NCI-H1092 treated with DMSO at 0.1 percent for 48 hours (cell line): ENCODE data around the gene RPH3AL.
A peak's percentile ranks its signal among the peaks of the same experiment; 100 is the strongest.

Source experiments
- DNase-seq: peaks from one replicate; lab custom pipeline; 2025; lab: John Stamatoyannopoulos, UW

Gene RPH3AL, protein sequence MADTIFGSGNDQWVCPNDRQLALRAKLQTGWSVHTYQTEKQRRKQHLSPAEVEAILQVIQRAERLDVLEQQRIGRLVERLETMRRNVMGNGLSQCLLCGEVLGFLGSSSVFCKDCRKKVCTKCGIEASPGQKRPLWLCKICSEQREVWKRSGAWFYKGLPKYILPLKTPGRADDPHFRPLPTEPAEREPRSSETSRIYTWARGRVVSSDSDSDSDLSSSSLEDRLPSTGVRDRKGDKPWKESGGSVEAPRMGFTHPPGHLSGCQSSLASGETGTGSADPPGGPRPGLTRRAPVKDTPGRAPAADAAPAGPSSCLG

DNA sequence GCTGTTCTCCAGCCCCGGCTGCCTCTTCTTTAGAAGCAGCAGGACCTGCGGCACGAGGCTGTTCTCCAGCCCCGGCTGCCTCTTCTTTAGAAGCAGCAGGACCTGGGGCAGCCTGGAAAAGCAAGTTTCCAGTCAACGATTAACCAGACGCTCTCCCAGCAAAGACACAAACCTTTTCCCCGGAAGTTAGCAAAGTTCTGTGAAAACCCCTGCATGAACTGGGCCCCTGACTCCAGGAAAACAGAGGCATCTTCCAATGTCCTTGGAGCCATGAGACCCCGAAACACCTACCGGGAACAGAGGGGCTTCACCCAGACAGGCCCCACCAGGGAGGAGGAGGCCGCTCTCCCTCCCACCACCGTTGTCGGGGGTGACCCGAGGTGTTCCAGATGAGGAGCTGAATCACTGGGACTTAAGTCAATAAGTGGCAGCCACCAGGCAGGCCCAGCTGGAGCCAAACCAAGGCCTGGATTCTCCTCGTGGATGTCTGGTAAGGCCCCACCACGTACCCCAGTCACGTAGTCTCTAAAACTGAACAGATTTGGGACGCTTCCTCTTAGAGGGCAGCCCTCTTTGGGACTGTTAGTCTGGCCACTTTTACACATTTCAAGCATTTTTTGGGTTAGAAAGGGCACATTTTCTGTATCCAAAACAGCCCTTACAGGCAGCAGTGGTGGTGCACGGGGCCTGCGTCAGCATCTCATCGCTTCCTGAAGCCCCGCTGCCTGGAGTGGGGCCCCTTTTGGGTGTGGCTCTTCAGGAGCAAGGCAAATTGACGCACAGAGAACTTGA, at the start of gene RPH3AL:
Gene RPH3AL (minus strand): TSS at position 387 of the 792 bp plus-strand sequence. CDS start 25,264 bp downstream, outside the sequence.
- DNase-seq = peak; percentile 14

DNA sequence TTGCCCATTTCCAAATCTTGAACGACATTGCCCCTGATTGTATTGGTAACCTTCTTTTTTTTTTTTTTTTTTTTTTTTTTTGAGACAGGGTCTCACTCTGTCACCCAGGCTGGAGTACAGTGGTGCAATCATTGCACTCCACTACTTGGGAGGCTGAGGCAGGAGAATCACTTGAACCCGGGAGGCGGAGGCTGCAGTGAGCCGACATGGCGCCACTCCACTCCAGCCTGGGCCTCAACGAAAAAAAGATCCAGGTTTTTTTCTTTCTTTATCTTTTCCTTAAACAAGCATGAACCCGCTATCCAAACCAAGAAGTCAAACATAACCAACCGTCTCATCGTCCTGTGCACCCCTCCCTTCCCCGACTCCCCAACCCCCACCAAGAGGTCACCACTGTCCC, 47.6 kb upstream of the RPH3AL start:
- DNase-seq = no peak

- DNase-seq = no peak
Observed at GRCh38 chr17:396788-397187, 44.2 kb upstream of the RPH3AL start.

DNA sequence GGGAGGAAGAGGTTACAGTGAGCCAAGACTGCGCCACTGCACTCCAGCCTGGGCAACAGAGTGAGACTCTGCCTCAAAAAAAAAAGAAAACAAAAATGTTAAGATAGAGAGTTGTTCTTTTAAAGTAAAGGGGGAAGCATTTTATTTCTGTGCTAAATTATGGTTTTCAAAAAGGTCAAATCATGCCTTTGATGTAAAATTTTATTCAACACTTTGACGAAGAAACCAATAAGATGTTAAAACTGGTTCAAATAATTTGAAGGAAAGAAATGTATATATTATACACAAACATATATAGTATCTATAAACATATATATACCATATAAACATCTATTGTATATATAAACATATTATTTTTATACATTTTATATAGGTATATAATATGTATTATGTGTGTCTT, 43.4 kb upstream of the RPH3AL start:
- DNase-seq = no peak

GRCh38 chr17:395179-395578, 42.6 kb upstream of the RPH3AL start:
- DNase-seq = no peak

DNA sequence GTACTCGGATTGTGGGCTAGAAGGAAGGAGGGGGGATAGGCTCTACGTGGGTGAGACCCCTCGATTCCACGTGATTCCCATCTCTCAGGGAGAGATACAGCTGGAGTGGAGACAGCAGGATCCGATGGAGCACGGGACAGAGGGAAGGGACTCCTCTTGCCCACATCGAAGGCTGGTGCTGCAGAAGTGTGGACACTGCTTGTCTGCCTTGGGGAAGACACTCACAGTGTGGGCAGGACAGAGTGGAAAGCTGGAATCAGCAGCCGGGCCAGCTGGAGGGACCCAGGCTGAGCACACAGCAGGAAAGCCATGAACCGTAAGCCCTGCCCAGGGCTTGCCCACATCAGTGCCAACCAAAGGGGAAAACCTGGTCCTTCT, 42.1 kb upstream of the RPH3AL start:
- no peak for DNase-seq

GRCh38 chr17:393806-394717, 41.5 kb upstream of the RPH3AL start:
- DNase-seq = no peak

GRCh38 chr17:391850-392249, 39.2 kb upstream of the RPH3AL start:
- DNase-seq = no peak

GRCh38 chr17:390025-390424, 37.4 kb upstream of the RPH3AL start:
- DNase-seq = no peak

- no peak for DNase-seq
Observed at GRCh38 chr17:388087-388486, 35.5 kb upstream of the RPH3AL start.

DNA sequence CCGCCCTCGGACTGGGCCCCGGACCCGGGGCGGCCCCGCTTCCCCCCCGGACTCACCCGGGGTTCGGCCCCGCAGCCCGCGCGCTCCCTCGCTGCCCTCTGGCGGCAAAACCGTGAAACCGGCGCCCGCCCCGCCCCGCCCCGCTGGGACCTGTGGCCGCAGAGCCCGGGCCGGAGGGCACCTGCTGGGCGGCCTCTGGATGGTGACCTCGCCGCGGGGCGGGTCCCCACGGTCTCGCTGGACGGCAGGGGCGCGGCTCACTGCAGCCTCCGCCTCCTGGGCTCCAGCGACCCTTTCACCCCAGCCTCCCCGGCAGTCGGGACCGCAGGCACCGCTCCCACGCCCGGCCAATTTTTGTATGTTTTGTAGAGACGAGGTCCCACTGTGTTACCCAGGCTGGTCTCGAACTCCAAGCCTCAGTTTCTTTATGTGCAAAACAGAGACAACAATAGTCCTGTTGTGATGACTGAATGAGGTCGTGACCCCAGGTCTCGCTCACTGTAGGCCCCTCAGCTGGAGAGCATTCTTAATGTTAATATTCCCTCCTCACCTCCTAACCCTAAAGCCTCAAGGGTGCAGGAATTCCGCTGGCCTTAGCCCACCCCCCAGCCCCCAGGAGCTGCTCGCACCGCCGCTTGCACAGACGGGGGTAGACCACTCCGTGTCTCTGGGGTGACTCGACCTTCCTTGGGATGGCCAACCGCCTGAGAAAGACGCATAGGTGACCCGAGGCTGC, 33.7 kb upstream of the RPH3AL start:
- peak; percentile 3 for DNase-seq

- DNase-seq = no peak
Observed at GRCh38 chr17:385836-386140, 33.2 kb upstream of the RPH3AL start.

- DNase-seq = no peak
Observed at GRCh38 chr17:385178-385835, 32.7 kb upstream of the RPH3AL start.

DNA sequence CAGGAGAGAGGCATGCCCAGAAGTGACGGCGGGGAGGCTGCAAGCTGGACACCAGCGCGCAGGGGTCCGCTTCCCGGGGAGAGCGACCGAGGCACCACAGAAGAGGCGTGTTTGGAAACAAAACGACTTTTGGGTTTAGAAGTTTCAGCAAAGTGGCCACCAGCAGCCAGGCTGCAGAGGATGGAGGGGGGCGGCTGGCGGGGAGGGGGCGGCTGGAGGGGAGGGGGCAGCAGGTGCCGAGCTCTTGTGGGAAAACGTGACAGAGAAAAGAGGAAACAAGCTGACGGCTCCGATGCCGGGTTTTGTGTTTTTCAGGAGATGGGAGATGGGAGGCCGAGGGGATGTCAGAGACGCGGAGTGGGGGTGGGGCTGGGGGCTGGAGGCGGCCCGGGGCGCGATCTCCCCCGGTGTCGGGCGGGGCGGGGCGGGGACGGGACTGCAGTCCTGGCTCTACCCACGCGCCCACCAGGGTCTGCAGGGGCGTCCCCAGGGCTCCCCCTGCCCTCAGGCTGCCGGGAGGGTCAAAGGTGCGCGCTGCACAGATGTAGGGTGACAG, 32.1 kb upstream of the RPH3AL start:
- DNase-seq = no peak

DNA sequence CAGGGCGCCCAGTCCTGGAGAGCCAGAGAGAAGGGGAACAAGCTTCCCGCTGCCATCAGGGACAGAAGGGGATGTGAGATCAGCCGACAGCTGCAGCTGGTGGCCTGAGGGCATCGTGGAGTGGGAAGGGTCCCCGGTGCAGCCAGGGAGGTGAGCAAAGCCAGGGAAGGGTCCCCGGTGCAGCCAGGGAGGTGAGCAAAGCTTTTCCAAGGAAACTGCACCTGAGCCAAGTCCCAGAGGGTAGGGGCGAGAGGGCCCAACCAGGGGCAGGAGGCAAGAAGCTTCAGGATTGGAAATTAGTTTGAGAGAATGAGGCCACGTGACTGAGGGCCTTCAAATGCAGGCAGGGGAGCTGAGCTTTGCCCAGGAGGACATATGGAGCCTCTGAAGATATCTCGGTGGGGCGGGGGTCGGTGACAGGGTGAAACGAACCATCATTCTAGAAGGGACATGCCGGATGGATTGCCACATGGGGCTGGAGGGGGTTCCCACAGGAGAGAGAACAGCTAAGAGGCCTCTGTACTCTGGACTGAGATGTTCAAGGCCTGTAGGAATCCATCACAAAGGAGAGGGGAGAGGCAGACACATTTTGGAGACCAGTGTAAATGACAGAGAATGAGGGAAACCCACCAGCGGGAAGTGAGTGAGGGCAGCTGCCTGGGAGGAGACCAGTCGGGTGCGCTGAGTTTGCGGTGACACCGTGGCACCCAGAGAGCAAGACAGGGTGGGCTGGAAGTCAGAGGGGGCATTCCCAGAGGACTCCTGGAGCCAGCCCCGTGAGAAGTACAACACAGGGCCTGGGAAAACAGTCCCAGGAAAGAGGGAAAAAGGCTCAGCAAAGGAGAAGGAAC, 31.4 kb upstream of the RPH3AL start:
- no peak for DNase-seq

- no peak for DNase-seq
Observed at GRCh38 chr17:382644-383533, 30.3 kb upstream of the RPH3AL start.

GRCh38 chr17:381941-382643, 29.5 kb upstream of the RPH3AL start:
- DNase-seq = no peak

GRCh38 chr17:381516-381915, 28.9 kb upstream of the RPH3AL start:
- no peak for DNase-seq
